ENCODE data around the gene BMAL1.

The BMAL1 gene

DNA sequence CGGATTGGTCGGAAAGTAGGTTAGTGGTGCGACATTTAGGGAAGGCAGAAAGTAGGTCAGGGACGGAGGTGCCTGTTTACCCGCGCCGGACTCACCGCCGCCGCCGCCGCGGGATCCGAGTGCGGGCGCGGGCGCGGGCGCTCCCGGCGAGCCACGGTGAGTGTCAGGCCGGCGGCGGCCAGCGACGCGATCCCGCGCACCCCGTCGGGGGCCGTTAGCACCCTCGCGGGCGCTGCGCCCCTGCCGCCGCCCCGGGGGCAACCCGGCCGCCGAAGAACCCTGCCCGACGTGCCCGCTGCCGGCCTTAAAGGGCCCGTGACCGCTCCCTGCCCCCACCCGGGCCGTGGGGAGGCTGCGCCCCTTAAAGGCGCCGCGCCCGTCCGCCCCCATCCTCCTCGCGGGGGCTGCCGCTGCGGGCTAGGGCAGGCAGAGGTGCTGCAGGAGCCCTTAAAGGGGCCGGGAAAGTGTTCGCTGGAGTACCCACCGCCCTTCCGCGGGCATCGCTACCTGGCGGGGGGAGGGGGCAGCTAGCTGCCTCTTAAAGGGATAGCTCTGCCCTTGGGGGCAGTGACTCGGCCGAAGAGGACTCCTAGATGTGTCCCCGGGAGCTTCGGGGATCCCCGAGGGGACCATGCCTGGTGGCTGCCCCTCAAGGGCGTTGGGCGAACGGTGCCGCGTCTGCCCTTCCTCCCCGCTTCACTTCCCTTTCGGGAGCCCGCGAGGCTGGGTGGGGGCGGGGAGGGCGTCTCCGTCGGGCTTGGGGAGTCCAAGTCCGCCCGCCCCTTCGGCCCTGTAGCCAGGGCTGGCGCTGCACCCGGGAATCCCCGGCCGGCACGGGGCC lies at the start of gene BMAL1:
Gene BMAL1 (plus strand): TSS at position 23 of the 841 bp plus-strand sequence. CDS start 76,519 bp downstream, outside the sequence.
- Histone ChIP-seq H3K27me3 (ENCODE audit: control insufficient read depth in 1 of 2, insufficient read depth in 2 of 2, low read length in 2 of 2) (peaks cover 3 to 11% of the 10 kb centered on the region in 2 donors), H3K4me1 (ENCODE audit: control insufficient read depth in 1 of 2, insufficient read depth in 2 of 2, low read length in 2 of 2) (peaks cover 12 to 18% of the 10 kb centered on the region in 2 donors)

GRCh38 chr11:13228572-13228971 lies 49.0 kb upstream of the BMAL1 start:
- no peak overlapping the region for H3K4me3 ChIP-seq (ENCODE audit: low read depth in 1 of 2, low read length in 2 of 2)
- peaks cover 0 to 6% of the 10 kb centered on the region in 2 donors for H3K4me1 ChIP-seq (ENCODE audit: control insufficient read depth in 1 of 2, insufficient read depth in 2 of 2, low read length in 2 of 2)
- no peaks in the 10 kb centered on the region for H3K36me3 ChIP-seq (ENCODE audit: control insufficient read depth in 1 of 2, insufficient read depth in 2 of 2, low read length in 2 of 2)
- H3K27me3 ChIP-seq (ENCODE audit: control insufficient read depth in 1 of 2, insufficient read depth in 2 of 2, low read length in 2 of 2): peaks cover 2 to 3% of the 10 kb centered on the region in 2 donors
- no peak overlapping the region for H3K27ac ChIP-seq (ENCODE audit: low read depth, low read length)
- no peaks in the 10 kb centered on the region for H3K9me3 ChIP-seq (ENCODE audit: control insufficient read depth in 1 of 2, low read length in 2 of 2)
- H3K9ac ChIP-seq (ENCODE audit: low read depth in 1 of 2, low read length in 2 of 2): no peak overlapping the region

More for the DNA sequence above, at the start of gene BMAL1:
- H3K36me3 ChIP-seq (ENCODE audit: control insufficient read depth in 1 of 2, insufficient read depth in 2 of 2, low read length in 2 of 2): no peaks in the 10 kb centered on the region
- peak within 1 kb of the TSS; percentile 90 to 94 for H3K4me3 ChIP-seq (ENCODE audit: low read depth in 1 of 2, low read length in 2 of 2)
- peak within 1 kb of the TSS; percentile 82 to 83 for H3K9ac ChIP-seq (ENCODE audit: low read depth in 1 of 2, low read length in 2 of 2)
- no peaks in the 10 kb centered on the region for H3K9me3 ChIP-seq (ENCODE audit: control insufficient read depth in 1 of 2, low read length in 2 of 2)
- peak within 1 kb of the TSS; percentile 60 for H3K27ac ChIP-seq (ENCODE audit: low read depth, low read length)

GRCh38 chr11:13229136-13229535 lies 48.5 kb upstream of the BMAL1 start:
- no peak overlapping the region for H3K4me3 ChIP-seq (ENCODE audit: low read depth in 1 of 2, low read length in 2 of 2)
- no peaks in the 10 kb centered on the region for H3K36me3 ChIP-seq (ENCODE audit: control insufficient read depth in 1 of 2, insufficient read depth in 2 of 2, low read length in 2 of 2)
- H3K27ac ChIP-seq (ENCODE audit: low read depth, low read length): no peak overlapping the region
- peaks cover 2 to 3% of the 10 kb centered on the region in 2 donors for H3K27me3 ChIP-seq (ENCODE audit: control insufficient read depth in 1 of 2, insufficient read depth in 2 of 2, low read length in 2 of 2)
- H3K9ac ChIP-seq (ENCODE audit: low read depth in 1 of 2, low read length in 2 of 2): no peak overlapping the region
- peaks cover 0 to 6% of the 10 kb centered on the region in 2 donors for H3K4me1 ChIP-seq (ENCODE audit: control insufficient read depth in 1 of 2, insufficient read depth in 2 of 2, low read length in 2 of 2)
- H3K9me3 ChIP-seq (ENCODE audit: control insufficient read depth in 1 of 2, low read length in 2 of 2): no peaks in the 10 kb centered on the region

DNA sequence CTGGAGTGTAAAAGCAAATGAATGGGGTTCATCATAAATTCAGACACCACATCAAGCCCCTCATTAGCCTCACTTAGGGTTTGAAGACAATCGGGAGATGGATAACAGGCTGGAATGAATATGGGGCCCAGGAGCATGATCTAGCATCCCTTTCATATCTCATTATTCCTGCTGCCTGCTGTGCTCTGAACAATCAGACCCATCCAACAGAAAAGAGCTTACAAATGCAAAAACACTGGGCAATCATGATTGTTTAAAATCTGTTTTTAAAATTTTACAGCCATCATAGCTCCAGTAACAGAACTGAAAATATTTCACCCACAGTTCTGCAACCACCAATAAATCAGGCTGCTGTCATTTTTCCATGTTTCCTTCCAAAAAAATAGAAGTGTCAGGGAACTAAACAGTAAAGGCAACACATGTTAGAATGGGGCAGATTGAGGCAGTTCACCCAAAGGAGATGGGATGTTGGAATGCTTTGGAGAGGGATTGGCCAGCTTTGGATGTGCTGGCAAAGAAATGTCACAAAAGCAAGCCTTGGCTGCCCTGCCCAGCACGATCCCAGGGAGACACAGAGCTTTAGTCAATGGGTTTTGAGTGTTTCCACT lies 47.8 kb upstream of the BMAL1 start:
- Histone ChIP-seq H3K4me3 (ENCODE audit: low read depth in 1 of 2, low read length in 2 of 2) (no peak overlapping the region), H3K4me1 (ENCODE audit: control insufficient read depth in 1 of 2, insufficient read depth in 2 of 2, low read length in 2 of 2) (peaks cover 0 to 6% of the 10 kb centered on the region in 2 donors), H3K9me3 (ENCODE audit: control insufficient read depth in 1 of 2, low read length in 2 of 2) (no peaks in the 10 kb centered on the region), H3K9ac (ENCODE audit: low read depth in 1 of 2, low read length in 2 of 2) (no peak overlapping the region), H3K36me3 (ENCODE audit: control insufficient read depth in 1 of 2, insufficient read depth in 2 of 2, low read length in 2 of 2) (no peaks in the 10 kb centered on the region), H3K27ac (ENCODE audit: low read depth, low read length) (no peak overlapping the region), H3K27me3 (ENCODE audit: control insufficient read depth in 1 of 2, insufficient read depth in 2 of 2, low read length in 2 of 2) (peaks cover 2 to 3% of the 10 kb centered on the region in 2 donors)

- Histone ChIP-seq H3K9me3 (ENCODE audit: control insufficient read depth in 1 of 2, low read length in 2 of 2) (no peaks in the 10 kb centered on the region), H3K27me3 (ENCODE audit: control insufficient read depth in 1 of 2, insufficient read depth in 2 of 2, low read length in 2 of 2) (peaks cover 0 to 2% of the 10 kb centered on the region in 2 donors), H3K9ac (ENCODE audit: low read depth in 1 of 2, low read length in 2 of 2) (no peak overlapping the region), H3K4me3 (ENCODE audit: low read depth in 1 of 2, low read length in 2 of 2) (no peak overlapping the region), H3K4me1 (ENCODE audit: control insufficient read depth in 1 of 2, insufficient read depth in 2 of 2, low read length in 2 of 2) (peaks cover 0 to 6% of the 10 kb centered on the region in 2 donors), H3K36me3 (ENCODE audit: control insufficient read depth in 1 of 2, insufficient read depth in 2 of 2, low read length in 2 of 2) (no peaks in the 10 kb centered on the region), H3K27ac (ENCODE audit: low read depth, low read length) (no peak overlapping the region)
Measured at GRCh38 chr11:13233173-13233745, 44.3 kb upstream of the BMAL1 start.

GRCh38 chr11:13235895-13236294 lies 41.7 kb upstream of the BMAL1 start:
- H3K4me3 ChIP-seq (ENCODE audit: low read depth in 1 of 2, low read length in 2 of 2): no peak overlapping the region
- no peaks in the 10 kb centered on the region for H3K36me3 ChIP-seq (ENCODE audit: control insufficient read depth in 1 of 2, insufficient read depth in 2 of 2, low read length in 2 of 2)
- H3K9me3 ChIP-seq (ENCODE audit: control insufficient read depth in 1 of 2, low read length in 2 of 2): no peaks in the 10 kb centered on the region
- no peaks in the 10 kb centered on the region for H3K4me1 ChIP-seq (ENCODE audit: control insufficient read depth in 1 of 2, insufficient read depth in 2 of 2, low read length in 2 of 2)
- no peaks in the 10 kb centered on the region for H3K27me3 ChIP-seq (ENCODE audit: control insufficient read depth in 1 of 2, insufficient read depth in 2 of 2, low read length in 2 of 2)
- no peak overlapping the region for H3K9ac ChIP-seq (ENCODE audit: low read depth in 1 of 2, low read length in 2 of 2)
- no peak overlapping the region for H3K27ac ChIP-seq (ENCODE audit: low read depth, low read length)

DNA sequence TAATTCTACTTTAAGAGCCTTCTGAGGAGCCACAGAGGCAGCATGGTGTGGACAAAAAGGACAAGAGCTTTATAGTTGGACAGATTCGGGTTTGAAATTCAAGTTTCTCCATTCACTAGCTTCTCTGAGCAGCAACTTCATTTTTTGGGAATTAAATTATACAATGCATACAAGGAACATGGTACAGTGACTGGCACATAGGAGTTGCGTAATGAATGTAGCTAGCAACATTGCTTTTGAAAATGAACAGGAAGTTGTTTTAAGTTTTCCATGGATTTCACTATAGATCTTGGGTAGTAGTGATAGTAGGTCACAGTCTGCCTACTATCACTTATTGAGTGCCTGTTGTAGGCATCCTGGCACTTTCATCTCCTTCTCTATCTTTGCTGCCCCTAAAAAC lies 41.0 kb upstream of the BMAL1 start:
- no peaks in the 10 kb centered on the region for H3K4me1 ChIP-seq (ENCODE audit: control insufficient read depth in 1 of 2, insufficient read depth in 2 of 2, low read length in 2 of 2)
- H3K27ac ChIP-seq (ENCODE audit: low read depth, low read length): no peak overlapping the region
- H3K9ac ChIP-seq (ENCODE audit: low read depth in 1 of 2, low read length in 2 of 2): no peak overlapping the region
- H3K36me3 ChIP-seq (ENCODE audit: control insufficient read depth in 1 of 2, insufficient read depth in 2 of 2, low read length in 2 of 2): no peaks in the 10 kb centered on the region
- H3K9me3 ChIP-seq (ENCODE audit: control insufficient read depth in 1 of 2, low read length in 2 of 2): no peaks in the 10 kb centered on the region
- no peaks in the 10 kb centered on the region for H3K27me3 ChIP-seq (ENCODE audit: control insufficient read depth in 1 of 2, insufficient read depth in 2 of 2, low read length in 2 of 2)
- H3K4me3 ChIP-seq (ENCODE audit: low read depth in 1 of 2, low read length in 2 of 2): no peak overlapping the region

DNA sequence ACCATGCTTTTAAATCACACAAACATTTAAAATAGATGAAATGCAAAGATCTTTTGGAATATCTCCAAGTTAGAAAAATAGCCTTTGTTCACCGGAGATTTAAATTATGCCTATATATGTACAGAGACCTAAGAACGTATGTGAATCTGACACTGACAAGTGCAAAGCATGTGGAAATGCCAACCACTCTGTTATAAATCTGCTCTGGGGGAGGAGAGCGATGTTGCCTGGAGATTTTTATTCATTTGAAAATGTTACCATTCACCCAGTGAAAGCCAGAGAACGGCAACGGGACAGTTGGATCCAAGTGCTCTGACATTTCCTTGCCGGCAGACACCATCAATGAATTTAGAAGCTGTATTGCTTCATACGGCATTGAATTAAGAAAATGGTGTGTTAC lies 39.8 kb upstream of the BMAL1 start:
- H3K9me3 ChIP-seq (ENCODE audit: control insufficient read depth in 1 of 2, low read length in 2 of 2): no peaks in the 10 kb centered on the region
- H3K27ac ChIP-seq (ENCODE audit: low read depth, low read length): no peak overlapping the region
- H3K4me3 ChIP-seq (ENCODE audit: low read depth in 1 of 2, low read length in 2 of 2): no peak overlapping the region
- no peak overlapping the region for H3K9ac ChIP-seq (ENCODE audit: low read depth in 1 of 2, low read length in 2 of 2)
- H3K27me3 ChIP-seq (ENCODE audit: control insufficient read depth in 1 of 2, insufficient read depth in 2 of 2, low read length in 2 of 2): no peaks in the 10 kb centered on the region
- no peaks in the 10 kb centered on the region for H3K36me3 ChIP-seq (ENCODE audit: control insufficient read depth in 1 of 2, insufficient read depth in 2 of 2, low read length in 2 of 2)
- peaks cover 5 to 6% of the 10 kb centered on the region in 2 donors for H3K4me1 ChIP-seq (ENCODE audit: control insufficient read depth in 1 of 2, insufficient read depth in 2 of 2, low read length in 2 of 2)

GRCh38 chr11:13238879-13239514 lies 38.6 kb upstream of the BMAL1 start:
- H3K27ac ChIP-seq (ENCODE audit: low read depth, low read length): no peak overlapping the region
- no peaks in the 10 kb centered on the region for H3K27me3 ChIP-seq (ENCODE audit: control insufficient read depth in 1 of 2, insufficient read depth in 2 of 2, low read length in 2 of 2)
- no peaks in the 10 kb centered on the region for H3K9me3 ChIP-seq (ENCODE audit: control insufficient read depth in 1 of 2, low read length in 2 of 2)
- peaks cover 11 to 13% of the 10 kb centered on the region in 2 donors for H3K4me1 ChIP-seq (ENCODE audit: control insufficient read depth in 1 of 2, insufficient read depth in 2 of 2, low read length in 2 of 2)
- H3K9ac ChIP-seq (ENCODE audit: low read depth in 1 of 2, low read length in 2 of 2): no peak overlapping the region
- H3K36me3 ChIP-seq (ENCODE audit: control insufficient read depth in 1 of 2, insufficient read depth in 2 of 2, low read length in 2 of 2): no peaks in the 10 kb centered on the region
- H3K4me3 ChIP-seq (ENCODE audit: low read depth in 1 of 2, low read length in 2 of 2): no peak overlapping the region

- Histone ChIP-seq H3K4me3 (ENCODE audit: low read depth in 1 of 2, low read length in 2 of 2) (no peak overlapping the region), H3K27ac (ENCODE audit: low read depth, low read length) (no peak overlapping the region), H3K36me3 (ENCODE audit: control insufficient read depth in 1 of 2, insufficient read depth in 2 of 2, low read length in 2 of 2) (no peaks in the 10 kb centered on the region), H3K27me3 (ENCODE audit: control insufficient read depth in 1 of 2, insufficient read depth in 2 of 2, low read length in 2 of 2) (peaks cover 0 to 5% of the 10 kb centered on the region in 2 donors), H3K4me1 (ENCODE audit: control insufficient read depth in 1 of 2, insufficient read depth in 2 of 2, low read length in 2 of 2) (peaks cover 11 to 13% of the 10 kb centered on the region in 2 donors), H3K9me3 (ENCODE audit: control insufficient read depth in 1 of 2, low read length in 2 of 2) (no peaks in the 10 kb centered on the region), H3K9ac (ENCODE audit: low read depth in 1 of 2, low read length in 2 of 2) (no peak overlapping the region)
Measured at GRCh38 chr11:13242564-13242963, 35.0 kb upstream of the BMAL1 start.

Measured in duodenal mucosa (tissue), 2 donors.